GM18526 (cell line): ENCODE measurements around the gene SATB2.

Experiments
- POLR2A ChIP-seq: IDR thresholded peaks from 3 replicates; pipeline ENCODE4 v1.6.1; 2011; ENCODE audit not compliant: insufficient read length; ENCODE audit errors: extremely low read depth

The SATB2 gene

GRCh38 chr2:199457147-199458008, at the start of gene SATB2:
TSS of gene SATB2 (minus strand) at chr2:199457939. CDS start at chr2:199456037, 1,902 bp downstream.
- TF ChIP-seq POLR2A, result no peak

DNA sequence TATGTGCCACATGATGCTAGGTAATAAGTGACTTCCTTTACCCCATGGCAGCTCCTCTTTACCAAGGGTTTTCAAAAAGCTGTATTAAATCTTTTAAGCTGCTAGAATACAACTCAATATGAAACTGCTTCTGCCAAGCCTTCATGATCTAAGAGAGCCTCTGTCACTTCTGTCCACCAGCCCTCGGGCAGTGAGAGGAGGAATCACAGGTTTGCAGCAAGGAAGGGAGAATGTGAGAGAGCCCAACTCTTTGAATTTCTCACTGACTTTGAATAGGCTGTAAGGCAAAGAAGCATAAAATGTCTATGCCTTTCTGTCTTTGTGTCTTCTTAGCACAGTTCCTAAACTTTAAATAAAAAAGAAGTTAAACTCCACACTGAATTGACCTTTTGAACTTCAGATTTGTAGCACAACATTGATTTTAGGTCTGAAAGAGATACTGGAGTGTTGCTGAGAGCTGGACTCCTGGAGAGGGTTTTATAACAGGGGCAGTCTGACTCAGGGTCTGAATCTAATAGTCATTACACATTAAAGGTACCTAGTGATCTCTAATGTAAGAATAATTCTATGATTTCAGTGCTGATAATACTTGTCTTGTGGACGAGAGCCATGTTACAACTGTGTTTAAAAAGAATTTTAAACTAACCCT, 48.1 kb upstream of the SATB2 start:
- TF ChIP-seq POLR2A, result no peak

- TF ChIP-seq POLR2A, result no peak
These were observed 45.4 kb upstream of the SATB2 start for GRCh38 chr2:199503148-199503547.

DNA sequence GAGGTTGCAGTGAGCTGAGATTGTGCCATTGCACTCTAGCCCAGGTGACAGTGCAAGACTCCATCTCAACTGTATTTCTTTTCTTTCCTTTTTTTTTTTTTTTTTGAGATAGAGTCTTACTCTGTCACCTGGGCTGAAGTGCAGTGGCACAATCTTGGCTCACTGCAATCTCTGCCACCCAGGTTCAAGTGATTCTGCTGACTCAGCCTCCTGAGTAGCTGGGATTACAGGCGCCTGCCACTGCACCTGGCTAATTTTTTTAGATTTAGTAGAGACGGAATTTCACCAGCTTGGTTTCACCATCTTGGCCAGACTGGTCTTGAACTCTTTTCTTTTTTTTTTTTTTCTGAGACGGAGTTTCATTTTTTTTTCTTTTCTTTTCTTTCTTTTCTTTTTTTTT, 41.3 kb upstream of the SATB2 start:
- TF ChIP-seq POLR2A, result no peak

GRCh38 chr2:199495147-199495546, 37.4 kb upstream of the SATB2 start:
- TF ChIP-seq POLR2A, result no peak

GRCh38 chr2:199490049-199490448, 32.3 kb upstream of the SATB2 start:
- no peak for TF ChIP-seq POLR2A

GRCh38 chr2:199488772-199489400, 31.1 kb upstream of the SATB2 start:
- TF ChIP-seq POLR2A, result no peak

DNA sequence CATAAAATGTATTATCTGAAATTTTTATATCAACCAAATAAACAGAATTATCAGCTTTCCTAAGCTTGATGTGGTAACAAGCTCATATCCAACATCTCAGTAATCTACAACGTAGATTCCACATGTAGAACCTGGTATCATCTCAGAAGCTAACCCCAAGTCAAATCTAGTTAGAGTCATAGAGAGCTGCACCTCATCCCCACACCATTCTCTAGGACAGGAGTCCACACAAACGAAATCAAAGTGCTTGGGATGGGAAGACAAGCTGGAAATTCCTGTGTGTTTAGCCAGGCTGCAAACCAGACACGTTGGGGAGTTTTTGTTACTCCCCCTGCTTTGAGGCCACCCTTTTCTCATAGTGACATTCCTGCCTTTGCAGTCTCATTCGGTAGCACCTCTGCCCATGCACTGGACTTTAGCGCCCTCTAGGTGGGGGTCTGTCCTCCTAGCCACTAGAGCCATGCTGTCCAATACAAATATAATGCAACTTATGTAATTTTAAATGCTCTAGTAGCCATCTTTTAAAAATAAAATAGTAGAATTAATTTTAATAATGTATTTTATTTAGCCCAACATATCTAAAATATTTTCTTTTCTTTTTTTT, 28.1 kb upstream of the SATB2 start:
- TF ChIP-seq POLR2A, result no peak

GRCh38 chr2:199484927-199485326, 27.2 kb upstream of the SATB2 start:
- TF ChIP-seq POLR2A, result no peak

DNA sequence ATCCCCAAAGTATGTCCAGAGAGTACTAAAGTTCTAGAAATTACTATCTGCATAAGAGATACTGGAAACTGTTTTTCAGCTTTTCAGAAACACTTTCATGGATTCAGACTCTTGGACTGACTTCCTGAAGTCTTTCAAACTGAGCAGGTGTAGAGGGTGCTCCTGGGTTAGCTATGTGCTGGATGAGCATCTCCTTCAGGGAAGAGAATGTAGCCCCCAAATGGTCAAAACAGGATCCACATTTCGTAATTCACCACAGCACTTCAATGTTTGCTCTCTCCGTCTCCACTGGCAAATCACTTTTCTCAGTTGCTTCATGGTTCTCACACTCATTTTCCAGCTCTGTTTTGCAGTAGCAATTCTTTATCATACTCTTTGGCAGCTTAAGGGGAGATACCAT, 23.2 kb upstream of the SATB2 start:
- TF ChIP-seq POLR2A, result no peak

DNA sequence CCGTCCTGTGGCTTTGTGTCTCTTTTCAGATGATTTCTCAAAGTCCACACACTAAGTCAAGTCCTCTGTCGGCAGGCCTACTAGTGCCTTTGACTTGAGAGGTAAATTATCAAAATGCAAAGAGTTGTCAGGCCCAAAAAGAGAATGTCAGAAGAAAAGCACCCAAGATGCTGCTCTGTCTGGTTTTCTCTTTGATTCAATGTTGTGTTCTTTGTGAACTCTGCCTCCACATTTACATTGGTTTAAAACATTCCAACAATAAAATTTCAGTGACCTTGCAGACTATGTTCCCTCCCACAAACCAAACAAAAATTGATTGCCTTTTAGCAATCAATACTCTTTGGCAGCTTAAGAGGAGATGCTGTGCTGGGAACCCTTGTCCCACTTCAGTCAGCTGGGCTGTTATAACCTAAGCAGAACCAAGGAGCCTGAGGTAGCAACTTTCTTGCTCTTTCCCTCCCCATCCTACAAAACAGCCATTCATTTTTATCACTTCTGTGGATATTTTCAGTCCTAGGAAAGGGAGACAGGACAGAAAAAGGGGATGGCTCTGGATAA, 19.6 kb upstream of the SATB2 start:
- TF ChIP-seq POLR2A, result no peak

DNA sequence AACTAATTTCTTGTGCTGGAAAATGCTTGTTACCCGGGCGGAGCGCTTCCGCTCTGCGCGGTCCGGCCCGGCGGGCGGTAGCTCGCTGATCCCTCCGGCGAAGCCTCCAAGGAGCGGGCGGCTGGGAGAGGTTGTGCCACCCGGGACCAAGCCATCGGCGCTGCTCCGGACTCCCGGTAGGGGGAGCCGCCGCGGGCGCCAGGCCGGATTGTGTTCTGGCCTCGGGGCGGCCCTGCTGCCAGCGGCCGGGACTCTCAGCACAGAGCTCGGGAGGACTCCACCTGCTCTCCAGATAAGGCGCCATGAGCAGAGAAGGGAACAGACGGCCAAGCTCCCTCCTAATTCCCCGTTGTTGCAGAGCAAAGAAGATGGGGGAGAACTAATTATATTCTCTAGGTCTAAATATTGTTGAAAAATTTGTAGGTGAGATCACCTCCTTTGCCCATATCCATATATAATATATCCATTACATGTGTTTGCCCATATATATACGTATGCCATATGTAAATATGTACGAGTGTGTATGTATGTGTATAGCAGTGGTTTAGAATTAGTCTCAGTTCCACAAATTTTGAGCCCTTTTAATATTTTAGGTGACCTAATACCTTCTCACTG, 13.8 kb upstream of the SATB2 start:
- no peak for TF ChIP-seq POLR2A

DNA sequence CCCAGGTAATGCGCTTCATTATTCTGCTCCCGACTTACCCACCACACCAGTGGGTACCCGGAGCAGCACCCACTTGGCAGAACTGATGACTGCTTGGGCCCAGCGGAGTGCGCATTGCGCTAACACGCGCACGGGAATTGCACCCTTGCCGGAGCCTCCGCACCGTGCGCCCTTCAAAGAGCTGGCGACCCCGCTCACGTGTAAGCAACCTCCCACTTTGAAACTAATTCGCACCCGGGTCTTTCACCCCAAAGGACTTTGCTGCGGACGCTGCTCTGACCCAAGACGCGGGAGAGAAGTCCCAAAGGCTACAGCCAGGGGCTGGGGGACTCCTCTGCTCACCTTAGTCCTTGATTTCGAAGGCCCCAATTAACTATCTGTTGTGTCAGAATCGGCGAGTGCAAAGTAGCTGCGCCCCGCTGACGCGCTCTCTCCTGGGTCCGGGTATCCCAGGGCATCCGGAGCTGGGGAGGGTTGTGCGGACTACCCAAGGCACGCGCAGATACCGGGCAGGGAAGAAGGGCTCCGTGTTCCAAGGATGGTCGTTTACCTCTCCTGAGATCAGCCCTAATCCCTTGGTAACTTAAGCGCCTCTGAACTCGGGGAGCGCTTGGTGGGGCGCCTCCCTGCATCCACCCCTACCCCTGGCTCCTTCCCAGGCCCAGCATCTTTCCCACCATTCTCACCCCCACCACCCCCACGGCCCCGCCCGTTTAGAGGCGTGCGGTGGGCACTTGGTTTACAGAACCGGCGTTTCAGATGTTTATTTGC, 13.1 kb upstream of the SATB2 start:
- TF ChIP-seq POLR2A, result no peak

- TF ChIP-seq POLR2A, result no peak
These were observed 12.6 kb upstream of the SATB2 start for GRCh38 chr2:199470361-199470671.
